ENCODE results near the gene TLL2. TPM values are rescaled to one million over a fixed set of nuclear protein-coding genes. Genes with fewer than 3 reads are reported as not detected.

The TLL2 gene
- total and polyA plus RNA-seq, 4 donors, result 0.07 to 0.23 (median 0.10) TPM

GRCh38 chr10:96415150-96415890 is 98.4 kb downstream of the TLL2 start:
- no peaks in the 10 kb centered on the region for H3K36me3 ChIP-seq (ENCODE audit: control insufficient read depth in 4 of 4, insufficient read depth in 4 of 4, low read length in 4 of 4)
- no peak for DNase-seq
- H3K4me1 ChIP-seq (ENCODE audit: control insufficient read depth in 5 of 5, insufficient read depth in 5 of 5, low read length in 5 of 5), result peaks cover 0 to 26% (median 7%) of the 10 kb centered on the region in 5 donors
- no peak for TF ChIP-seq CTCF (IDR thresholded peaks at IDR 0.05; ENCODE audit: control extremely low read depth, extremely low read depth)
- H3K9me3 ChIP-seq (ENCODE audit: control insufficient read depth in 4 of 4, insufficient read depth in 3 of 4, low read length in 3 of 4), result peaks cover 0 to 2% (median 0%) of the 10 kb centered on the region in 4 donors
- H3K9ac ChIP-seq (ENCODE audit: insufficient read depth in 1 of 2, low read length in 2 of 2), result no peak overlapping the region
- H3K27me3 ChIP-seq (ENCODE audit: control insufficient read depth in 3 of 3, insufficient read depth in 3 of 3, low read length in 2 of 3), result no peaks in the 10 kb centered on the region
- ATAC-seq (ENCODE audit: insufficient read depth, low FRiP score), result no peak
- no peak overlapping the region for H3K4me3 ChIP-seq
- 93 to 99% methylated on average over 1 of the region's 1 CpG for WGBS, 2 donors
- H3K27ac ChIP-seq (ENCODE audit: low read depth in 1 of 2, low read length in 1 of 2), result no peak overlapping the region

GRCh38 chr10:96414303-96414702 is 99.4 kb downstream of the TLL2 start:
- no peak overlapping the region for H3K4me3 ChIP-seq
- DNase-seq (no peak), ATAC-seq (ENCODE audit: insufficient read depth, low FRiP score) (no peak)
- peaks cover 0 to 26% (median 7%) of the 10 kb centered on the region in 5 donors for H3K4me1 ChIP-seq (ENCODE audit: control insufficient read depth in 5 of 5, insufficient read depth in 5 of 5, low read length in 5 of 5)
- no peak overlapping the region for H3K27ac ChIP-seq (ENCODE audit: low read depth in 1 of 2, low read length in 1 of 2)
- H3K27me3 ChIP-seq (ENCODE audit: control insufficient read depth in 3 of 3, insufficient read depth in 3 of 3, low read length in 2 of 3), result peaks cover 0 to 3% (median 0%) of the 10 kb centered on the region in 3 donors
- H3K9ac ChIP-seq (ENCODE audit: insufficient read depth in 1 of 2, low read length in 2 of 2), result no peak overlapping the region
- 87 to 89% methylated on average over 5 of the region's 5 CpGs for WGBS, 2 donors
- H3K36me3 ChIP-seq (ENCODE audit: control insufficient read depth in 4 of 4, insufficient read depth in 4 of 4, low read length in 4 of 4), result no peaks in the 10 kb centered on the region
- H3K9me3 ChIP-seq (ENCODE audit: control insufficient read depth in 4 of 4, insufficient read depth in 3 of 4, low read length in 3 of 4), result peaks cover 0 to 2% (median 0%) of the 10 kb centered on the region in 4 donors
- no peak for TF ChIP-seq CTCF (IDR thresholded peaks at IDR 0.05; ENCODE audit: control extremely low read depth, extremely low read depth)

GRCh38 chr10:96413151-96413787 is 100.5 kb downstream of the TLL2 start:
- no peak overlapping the region for H3K27ac ChIP-seq (ENCODE audit: low read depth in 1 of 2, low read length in 1 of 2)
- no peak overlapping the region for H3K4me3 ChIP-seq
- peaks cover 0 to 5% (median 0%) of the 10 kb centered on the region in 3 donors for H3K27me3 ChIP-seq (ENCODE audit: control insufficient read depth in 3 of 3, insufficient read depth in 3 of 3, low read length in 2 of 3)
- ATAC-seq (ENCODE audit: insufficient read depth, low FRiP score) (no peak), DNase-seq (no peak)
- H3K9me3 ChIP-seq (ENCODE audit: control insufficient read depth in 4 of 4, insufficient read depth in 3 of 4, low read length in 3 of 4), result no peaks in the 10 kb centered on the region
- 72 to 77% methylated on average over 13 of the region's 13 CpGs for WGBS, 2 donors
- peaks cover 0 to 26% (median 7%) of the 10 kb centered on the region in 5 donors for H3K4me1 ChIP-seq (ENCODE audit: control insufficient read depth in 5 of 5, insufficient read depth in 5 of 5, low read length in 5 of 5)
- H3K36me3 ChIP-seq (ENCODE audit: control insufficient read depth in 4 of 4, insufficient read depth in 4 of 4, low read length in 4 of 4), result no peaks in the 10 kb centered on the region
- H3K9ac ChIP-seq (ENCODE audit: insufficient read depth in 1 of 2, low read length in 2 of 2), result no peak overlapping the region
- TF ChIP-seq CTCF (IDR thresholded peaks at IDR 0.05; ENCODE audit: control extremely low read depth, extremely low read depth), result no peak

Data from lung (tissue), 12 donors.